HG02759 (cell line): ENCODE measurements around the gene UBL3.

Experiments
- ATAC-seq: cut with Tn5 transposase; IDR thresholded peaks from one replicate; pipeline ENCODE4 v1.9.1; 2021; ENCODE audit warnings: mild to moderate bottlenecking, moderate library complexity; ENCODE audit not compliant: unreplicated experiment

The UBL3 gene, protein sequence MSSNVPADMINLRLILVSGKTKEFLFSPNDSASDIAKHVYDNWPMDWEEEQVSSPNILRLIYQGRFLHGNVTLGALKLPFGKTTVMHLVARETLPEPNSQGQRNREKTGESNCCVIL

DNA sequence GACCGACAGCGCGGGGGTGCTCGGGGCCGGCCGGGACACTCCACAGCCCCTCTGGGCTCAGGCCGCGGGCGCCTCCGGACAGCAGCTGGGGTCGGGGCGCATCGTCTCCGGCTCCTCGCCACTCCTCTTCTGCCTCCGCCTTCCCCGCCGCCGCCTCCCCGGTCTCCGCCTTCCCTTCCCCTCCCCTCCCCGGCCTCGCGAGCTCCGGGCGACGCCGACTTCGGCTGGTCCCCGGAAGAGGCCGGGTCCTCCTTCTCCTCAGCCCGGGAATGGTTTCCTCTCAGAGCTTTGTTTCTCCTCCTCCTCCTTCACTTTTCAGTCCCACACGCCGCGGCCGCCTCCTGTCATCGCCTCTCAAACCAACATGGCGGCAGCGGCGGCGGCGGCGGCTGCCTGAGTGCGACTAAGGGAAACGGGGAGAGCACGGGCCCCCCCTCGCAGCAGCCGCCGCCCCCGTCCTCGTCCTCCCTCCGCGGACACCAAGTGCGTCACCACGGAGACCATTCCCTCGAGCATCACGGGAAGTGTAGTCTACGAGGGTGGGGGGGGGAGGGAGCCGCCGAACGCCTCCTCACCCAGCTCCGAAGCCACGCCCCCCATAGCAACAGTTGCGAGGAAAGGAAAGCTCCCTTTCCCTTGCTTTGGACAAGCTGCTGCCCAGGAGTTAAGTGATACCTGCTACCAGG is at the start of gene UBL3:
Gene UBL3, minus strand, starts transcription at position 405 of the 686 bp plus-strand sequence. CDS start 1,079 bp downstream, outside the sequence.
- peak; percentile 89 for ATAC-seq

DNA sequence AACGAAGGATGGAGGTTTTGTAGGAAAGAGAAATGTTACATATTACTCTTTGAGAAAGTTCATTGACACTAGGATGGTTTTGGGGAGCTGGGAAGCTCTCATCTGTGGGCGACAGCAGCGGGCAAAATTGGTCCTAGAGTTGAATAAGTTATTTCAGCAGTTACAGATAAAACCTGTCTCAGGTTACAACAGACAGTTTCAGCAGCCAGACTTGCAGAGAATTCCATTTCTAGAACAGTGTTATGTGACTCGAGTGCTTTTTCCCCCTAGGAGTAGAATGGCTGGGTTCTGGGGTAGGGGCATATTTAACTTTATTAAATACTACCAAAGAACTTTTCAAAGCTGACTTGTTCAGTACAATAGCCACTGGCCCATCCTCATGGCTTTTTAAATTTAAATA is 46.7 kb upstream of the UBL3 start:
- no peak for ATAC-seq

DNA sequence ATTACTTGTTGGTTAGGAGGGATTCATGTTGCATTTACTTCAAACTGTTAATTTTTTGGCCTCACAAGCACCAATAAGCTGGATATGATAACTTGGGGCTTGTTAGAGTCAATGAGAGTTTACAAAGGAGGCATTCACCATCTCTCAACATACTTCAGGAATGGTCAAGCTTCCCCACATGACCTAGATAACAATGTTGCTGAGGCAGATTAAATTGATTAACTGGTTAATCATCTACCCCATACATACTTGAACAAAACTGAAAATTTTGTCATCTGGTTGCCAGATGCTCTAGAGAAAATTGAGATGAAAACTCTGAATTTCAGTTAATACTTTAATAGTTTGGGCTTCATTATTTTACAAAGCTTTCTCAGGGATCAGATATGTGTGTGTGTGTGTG is 43.0 kb upstream of the UBL3 start:
- no peak for ATAC-seq

DNA sequence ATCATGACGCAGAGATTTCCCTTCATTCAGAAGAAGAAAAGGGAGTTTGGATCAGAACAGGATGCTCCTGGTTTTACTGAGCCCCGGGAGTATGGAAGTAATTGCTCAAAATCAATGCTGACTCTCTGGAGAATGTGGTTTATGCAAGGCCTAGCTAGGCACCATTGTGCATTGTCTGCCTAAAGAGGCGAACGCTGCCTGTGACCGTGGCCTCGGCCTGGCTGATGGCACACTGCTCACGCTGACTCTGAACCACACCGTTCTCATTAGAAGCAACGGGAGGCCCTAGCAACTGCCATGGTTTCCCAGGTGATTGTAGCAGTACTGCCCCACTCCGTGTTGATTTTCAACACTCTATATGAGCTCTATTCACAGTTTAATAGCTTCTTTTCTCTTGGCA is 41.7 kb upstream of the UBL3 start:
- no peak for ATAC-seq

DNA sequence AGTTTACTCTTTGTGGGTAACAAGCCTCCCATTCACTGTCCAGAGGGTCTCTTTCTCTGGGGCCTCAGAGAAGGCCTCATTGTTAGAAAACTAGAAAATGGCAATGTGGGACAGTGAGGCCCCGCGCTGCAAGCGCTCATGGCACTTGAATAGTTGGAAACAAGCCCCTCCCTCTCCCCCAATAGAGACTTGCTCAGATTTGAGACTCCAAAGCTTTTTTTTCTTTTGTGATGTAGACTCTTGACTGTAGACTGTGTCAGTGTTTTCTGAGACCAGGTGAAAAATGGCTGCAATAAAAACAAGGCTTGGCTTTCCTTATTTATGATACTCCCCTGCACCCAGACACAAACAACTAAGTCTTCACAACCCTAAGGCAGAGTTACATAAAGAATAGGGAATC is 38.7 kb upstream of the UBL3 start:
- no peak for ATAC-seq

DNA sequence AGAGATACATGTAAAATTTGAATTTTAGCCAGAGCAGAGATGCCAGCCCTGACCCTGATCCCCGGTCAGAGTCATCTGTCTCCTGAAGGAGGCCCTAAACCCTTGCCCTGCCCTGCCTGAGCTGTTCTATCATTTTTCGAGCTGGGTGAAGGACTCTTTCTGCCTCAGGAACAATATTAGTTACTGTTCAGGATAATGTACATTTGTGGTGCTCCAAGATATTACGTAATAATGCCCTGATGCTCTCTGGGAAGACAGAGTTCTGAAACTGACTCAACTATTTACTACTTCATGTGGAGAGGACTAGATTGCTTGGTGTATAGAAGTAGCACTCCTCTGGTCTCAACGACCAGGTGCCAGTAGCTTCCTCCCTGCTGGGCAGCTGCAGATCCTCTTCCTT is 37.9 kb upstream of the UBL3 start:
- no peak for ATAC-seq

DNA sequence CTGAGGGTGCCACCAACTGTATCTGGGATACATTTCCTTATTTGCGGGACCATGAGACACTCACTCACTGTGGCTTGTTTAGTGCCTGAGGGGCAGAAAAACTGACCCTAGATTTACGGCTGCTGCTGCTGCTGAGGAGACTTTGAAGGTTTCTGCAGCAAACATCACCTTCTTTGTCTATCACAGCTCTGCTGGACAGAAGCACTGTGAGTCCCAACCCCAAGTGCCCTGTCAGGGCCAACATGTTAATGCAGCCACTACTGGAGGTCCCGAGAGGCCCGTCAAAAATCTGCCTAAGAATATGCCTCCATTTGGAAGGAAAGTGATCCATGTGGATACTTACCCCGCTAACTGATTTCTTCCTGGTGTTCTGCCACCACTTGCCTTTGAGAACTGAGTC is 37.3 kb upstream of the UBL3 start:
- no peak for ATAC-seq

DNA sequence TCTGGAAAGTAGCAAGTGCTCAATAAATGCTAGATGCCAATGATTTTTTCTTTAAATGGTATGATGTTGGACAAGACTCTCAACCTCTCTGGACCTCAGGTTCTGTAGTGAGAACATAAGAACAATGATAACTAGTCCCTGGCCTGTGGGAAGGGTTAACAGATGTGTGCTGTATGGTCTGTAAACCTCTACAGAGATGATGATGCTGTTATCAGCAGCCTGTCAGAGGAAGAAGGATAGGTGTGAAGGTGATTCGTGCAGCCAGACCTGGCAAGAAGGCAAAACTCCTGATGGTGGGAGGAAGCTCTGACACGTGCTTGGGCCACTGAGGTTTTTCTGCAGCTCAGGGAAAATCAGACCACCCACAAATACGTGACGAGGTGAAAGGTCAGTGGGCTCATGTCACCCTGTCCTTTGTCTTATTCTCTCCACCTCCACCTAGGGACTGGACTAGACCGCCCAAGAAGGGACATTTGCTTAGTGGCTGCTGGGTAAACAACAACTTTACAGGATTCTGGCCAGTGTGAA is 36.7 kb upstream of the UBL3 start:
- no peak for ATAC-seq

DNA sequence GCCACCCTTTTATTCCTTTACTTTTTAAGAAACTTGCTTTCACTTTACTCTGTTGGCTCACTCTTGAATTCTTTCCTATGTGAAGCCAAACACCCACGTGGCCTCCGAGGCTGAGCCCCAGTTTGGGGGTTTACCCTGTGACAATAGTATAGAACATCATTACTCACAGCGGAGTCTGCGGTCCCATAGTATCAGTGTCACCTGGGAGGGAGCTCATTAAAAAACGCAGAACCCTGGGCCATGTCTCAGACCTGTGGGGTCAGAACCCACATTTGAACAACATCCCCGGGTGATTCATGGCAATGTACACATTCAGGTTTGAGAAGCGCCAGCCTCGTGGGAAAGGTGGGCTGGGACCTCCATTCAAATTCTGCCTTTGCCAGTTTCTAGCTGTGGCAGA is 36.0 kb upstream of the UBL3 start:
- ATAC-seq, result no peak

DNA sequence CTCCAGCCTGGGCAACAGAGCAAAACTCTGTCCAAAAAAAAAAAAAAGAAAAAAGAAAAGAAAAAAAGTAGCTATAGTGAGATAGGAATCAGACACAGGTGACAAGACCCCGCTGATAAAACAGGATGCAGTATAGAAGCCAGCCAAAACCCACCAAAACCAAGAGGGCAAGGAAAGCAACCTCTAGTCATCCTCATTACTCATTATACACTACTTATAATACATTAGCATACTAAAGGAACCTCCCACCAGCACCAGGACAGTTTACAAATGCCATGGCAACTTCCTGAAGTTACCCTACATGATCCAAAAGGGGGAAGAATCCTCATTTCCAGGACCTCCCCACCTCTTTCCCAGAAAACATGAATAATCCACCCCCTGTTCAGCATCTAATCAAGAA is 35.6 kb upstream of the UBL3 start:
- no peak for ATAC-seq

DNA sequence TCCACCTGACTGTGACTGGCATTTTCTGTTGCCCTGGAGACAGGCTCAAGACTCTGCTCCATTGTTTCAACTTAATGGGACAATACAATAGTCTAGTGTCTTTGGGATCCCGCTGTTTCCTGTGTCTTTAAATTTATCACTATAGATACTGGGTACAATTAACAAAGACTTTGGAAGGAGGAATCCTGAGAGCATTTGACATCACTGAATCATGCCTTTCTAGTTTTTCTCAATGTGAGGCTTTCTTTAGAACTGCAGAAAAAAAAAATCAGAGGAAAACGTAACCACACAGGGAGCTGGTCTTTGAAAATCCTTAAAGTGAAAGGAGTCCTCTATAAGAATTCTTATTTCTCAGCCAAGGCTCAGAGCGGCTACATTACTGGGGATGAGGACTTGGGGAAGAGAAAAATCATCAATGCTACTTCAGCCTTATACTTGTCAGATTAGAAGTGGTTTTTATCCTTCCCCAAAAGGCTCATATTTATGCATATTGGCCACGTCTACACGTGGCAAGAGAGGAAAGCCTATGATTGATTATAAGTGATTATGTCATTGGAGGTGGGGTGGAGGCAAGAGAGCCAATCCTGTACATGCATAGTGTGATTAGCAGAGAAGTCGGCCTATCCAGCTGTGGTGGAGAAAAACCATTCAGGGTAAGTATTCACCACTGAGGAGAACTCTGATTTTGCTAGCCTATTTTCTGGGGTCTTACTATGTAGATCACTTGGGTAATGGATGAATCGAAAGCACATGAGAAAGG is 34.4 kb upstream of the UBL3 start:
- no peak for ATAC-seq

DNA sequence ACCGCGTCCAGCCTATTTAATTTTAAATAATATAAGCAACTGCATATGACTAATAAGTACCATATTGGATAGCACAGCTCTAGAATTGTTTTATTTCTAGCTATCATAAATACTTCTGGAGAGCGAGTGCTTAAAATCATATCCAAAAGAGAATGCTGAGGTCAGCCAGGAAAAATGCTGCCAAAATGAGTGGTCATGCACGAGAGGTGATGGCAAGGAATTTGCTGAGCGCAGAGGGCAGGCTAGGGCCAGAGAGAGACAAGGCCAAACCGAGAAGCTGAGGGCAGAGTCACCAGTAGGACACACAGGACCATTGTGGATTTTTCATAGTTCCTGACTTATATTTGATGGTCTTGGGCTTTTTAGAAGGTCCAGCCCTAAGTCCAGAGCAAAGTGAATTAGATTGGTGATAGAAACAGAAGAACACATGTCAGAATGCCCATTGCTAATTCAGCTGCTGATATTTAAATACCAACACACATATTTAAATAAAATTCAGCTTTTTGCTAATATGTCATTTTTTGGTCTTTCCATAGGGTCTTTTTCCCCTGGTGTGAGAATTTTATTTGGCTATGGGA is 33.6 kb upstream of the UBL3 start:
- no peak for ATAC-seq

DNA sequence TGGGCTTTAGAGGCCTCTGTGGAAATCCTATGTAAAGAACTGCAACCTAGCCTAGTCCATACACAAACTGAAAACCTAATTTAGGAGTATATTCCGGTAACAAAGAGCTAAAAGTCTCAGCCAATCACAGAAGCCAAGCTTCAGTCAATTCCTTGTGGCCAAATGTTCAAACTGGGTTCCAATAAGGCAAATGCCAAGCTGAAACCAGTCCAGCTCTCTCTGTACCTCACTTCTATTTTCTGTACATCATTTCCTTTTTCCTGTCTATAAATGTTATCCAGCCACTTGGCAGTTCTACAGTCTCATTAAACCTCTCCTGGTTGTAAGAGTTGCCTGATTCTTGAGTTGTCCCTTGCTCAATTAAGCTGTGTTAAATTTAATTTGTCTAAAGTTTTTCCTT is 31.7 kb upstream of the UBL3 start:
- no peak for ATAC-seq

DNA sequence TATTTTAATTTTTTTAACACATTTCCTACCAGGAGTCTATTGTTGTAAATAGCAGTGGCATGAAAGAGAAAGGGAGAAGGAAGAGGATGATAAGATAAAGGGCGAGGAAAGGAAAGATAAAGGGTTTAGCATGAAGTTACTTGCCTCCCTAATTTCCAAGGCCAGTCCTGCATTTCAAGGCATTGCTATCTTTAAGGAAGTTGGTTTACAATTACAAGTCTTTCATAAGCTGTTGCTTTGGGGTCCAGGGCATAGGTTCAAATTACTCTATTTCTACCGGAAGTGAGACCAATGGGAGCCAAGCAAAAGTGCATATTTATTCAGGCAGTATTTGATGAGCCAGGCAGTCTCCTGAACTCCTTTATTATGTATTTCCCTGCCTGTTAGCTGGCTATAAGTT is 27.7 kb upstream of the UBL3 start:
- ATAC-seq, result no peak

DNA sequence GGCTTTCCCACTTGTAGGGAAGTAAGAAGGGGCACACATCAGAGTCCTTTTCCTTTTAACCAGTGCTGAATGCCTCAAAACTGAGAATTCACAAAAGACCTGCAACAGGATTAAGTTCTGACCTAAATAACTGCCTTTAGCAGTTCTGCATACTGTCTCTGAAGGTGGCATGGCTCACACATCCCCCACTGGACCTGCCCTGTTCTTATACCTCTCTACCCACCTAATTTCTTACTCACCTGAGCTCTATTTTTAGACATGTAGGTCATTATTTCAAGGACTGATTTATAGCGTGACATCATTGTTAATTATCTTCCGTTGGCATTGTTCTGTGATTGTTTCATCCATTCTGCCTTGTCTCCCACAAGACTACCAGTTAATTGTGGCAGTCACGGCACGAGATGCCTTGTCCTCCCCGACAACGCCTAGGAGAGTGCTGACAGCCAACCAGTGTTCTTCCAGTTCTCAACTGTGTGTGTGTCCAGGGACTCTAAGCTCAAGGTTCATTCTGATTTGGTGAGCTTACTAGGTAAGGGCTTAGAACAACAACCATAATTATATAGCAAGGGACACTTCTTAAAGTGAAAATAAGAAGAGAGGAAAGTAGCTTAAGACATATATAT is 27.1 kb upstream of the UBL3 start:
- no peak for ATAC-seq

DNA sequence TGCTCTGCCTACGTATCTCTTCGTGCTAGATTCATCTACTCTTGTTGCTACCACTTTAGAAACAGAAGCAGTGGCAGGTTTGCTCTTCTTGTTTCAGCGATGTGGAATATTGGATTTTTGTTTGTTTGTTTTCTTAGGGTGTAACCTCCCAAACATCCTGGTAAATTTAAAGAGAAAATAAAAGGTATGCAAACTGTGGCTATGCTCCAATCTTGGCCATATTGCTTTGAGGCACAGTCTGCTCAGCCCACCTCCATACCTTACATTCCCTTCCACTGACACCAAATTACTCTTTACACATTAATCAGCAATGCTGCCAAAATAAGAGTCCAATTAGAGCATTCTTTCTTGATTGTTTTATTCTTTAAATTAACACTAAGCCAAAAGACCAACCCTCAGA is 25.2 kb upstream of the UBL3 start:
- ATAC-seq, result no peak

DNA sequence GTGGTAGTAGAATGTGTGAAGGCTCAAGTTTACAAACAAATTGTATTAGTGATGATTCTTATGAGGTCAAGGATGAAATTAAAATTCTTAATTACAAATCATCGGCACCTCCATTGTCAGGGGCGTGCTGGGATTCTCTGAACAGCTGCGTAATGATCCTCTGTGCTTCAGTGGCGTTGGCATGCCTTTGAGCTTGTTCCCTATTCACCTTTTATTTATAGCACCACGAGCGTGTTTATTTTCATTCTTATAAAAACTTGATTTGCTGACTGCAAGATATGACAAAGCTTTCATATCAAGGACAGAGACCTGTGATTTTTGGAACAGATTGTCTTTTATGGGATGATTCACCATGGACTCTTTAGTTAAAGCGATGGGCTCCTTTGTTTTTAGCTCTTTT is 18.2 kb upstream of the UBL3 start:
- ATAC-seq, result no peak

DNA sequence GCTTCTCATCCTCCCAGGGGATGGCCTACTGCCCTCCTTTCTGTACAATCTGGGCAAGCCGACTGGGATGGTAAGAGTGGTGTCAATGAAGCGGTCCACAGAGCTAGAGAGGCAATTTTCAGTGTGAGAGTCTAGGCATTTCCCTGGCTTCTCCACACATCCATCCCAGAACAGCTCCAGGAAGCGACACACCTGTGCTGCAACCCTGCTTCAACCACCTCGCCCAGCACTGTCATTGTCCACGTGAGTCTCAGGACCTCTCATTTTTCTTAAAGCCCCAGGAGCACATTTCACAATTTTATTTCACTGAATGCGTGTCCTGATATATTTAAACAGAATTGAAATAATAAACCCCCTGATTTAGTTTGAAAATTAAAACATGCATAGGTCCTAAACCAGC is 15.5 kb upstream of the UBL3 start:
- no peak for ATAC-seq

DNA sequence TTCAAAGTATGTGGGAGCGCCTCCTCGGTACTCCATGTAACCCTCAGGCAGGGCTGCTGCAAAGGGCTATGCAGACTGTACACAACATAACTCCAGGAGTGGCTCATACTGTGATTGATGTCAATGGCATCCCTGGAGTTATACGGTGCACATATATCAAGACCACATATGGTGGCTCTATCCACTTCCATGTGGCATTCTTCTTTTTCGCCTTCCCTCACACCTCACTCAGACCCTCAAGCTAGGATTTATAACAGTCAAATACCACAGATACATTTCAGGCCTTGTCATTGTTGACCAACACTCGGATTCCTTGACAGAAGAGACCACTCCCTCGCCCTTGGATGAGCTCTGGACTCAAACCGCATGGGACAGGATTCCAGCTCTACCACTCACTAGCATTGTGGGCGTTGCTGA is 11.3 kb upstream of the UBL3 start:
- no peak for ATAC-seq

DNA sequence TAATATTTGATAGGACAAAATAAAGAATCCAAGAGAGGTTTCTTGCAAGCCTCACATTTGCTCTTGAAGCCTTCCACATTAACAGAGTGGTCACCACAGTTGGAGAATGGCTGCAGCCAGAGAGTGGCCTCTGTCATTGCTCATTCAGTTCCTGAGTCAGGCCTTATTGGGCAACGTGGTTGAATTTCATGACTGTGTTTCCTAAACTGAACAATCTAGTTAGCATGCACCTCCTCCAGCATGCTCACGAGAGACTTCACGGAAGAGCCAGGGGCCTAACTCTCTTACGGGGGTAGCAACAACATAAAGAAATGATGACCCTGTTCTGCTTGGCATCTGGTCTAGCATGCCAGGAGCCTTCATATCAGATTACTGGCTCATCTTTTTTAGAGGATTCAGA is 9.6 kb upstream of the UBL3 start:
- ATAC-seq, result no peak

DNA sequence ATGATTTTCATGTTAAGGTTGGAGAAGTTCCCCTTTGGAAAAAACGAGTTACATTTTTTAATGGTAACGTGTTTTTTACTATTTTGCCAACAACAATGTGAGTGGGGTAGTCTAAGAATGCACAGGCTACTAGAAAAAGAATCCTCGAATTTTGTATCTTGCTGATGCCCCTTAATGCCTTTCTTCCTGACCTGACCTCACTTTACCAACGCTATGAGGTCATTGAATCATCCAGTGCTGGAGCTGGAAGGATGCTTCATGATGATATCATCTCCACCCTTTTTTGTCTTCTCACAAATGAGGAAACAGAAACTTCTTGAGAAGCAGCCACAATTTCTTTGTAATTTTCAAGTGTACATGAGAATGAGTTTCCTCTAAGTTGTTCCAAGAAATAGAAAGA is 8.2 kb upstream of the UBL3 start:
- ATAC-seq, result no peak
